Subcutaneous abdominal adipose tissue (tissue), 5 donors: ENCODE results near the gene ANKLE1.

Source experiments
- H3K27ac ChIP-seq: one replicate; pipeline ENCODE4 v1.7.0; 2013; ENCODE audit warnings: low read depth, mild to moderate bottlenecking, inconsistent platforms, low read length, moderate library complexity
- H3K27me3 ChIP-seq, 5 donors: one replicate each; pipeline ENCODE4 v1.7.0; 2013; ENCODE audit warnings: low read length in 5 of 5, inconsistent platforms in 1 of 5; ENCODE audit not compliant: control insufficient read depth in 5 of 5, insufficient read depth in 4 of 5
- H3K36me3 ChIP-seq, 5 donors: one replicate each; pipeline ENCODE4 v1.7.0; 2013; ENCODE audit warnings: low read length in 5 of 5; ENCODE audit not compliant: control insufficient read depth in 5 of 5, insufficient read depth in 5 of 5
- H3K4me1 ChIP-seq, 5 donors: one replicate each; pipeline ENCODE4 v1.7.0; 2013; ENCODE audit warnings: low read length in 5 of 5, mild to moderate bottlenecking in 3 of 5, moderate library complexity in 1 of 5; ENCODE audit not compliant: control insufficient read depth in 5 of 5, insufficient read depth in 5 of 5
- H3K4me3 ChIP-seq, 5 donors: one replicate each; pipeline ENCODE4 v1.7.0; 2013; ENCODE audit warnings: low read length in 5 of 5, low read depth in 1 of 5
- H3K9ac ChIP-seq, 5 donors: one replicate each; pipeline ENCODE4 v1.7.0; 2013; ENCODE audit warnings: low read length in 5 of 5, mild to moderate bottlenecking in 4 of 5, moderate library complexity in 3 of 5
- H3K9me3 ChIP-seq, 5 donors: one replicate each; pipeline ENCODE4 v1.7.0; 2013; ENCODE audit warnings: low read length in 5 of 5; ENCODE audit not compliant: control insufficient read depth in 5 of 5
- donor health status: healthy.
- donor health status: healthy.
- donor health status: healthy.
- donor health status: healthy.
- donor health status: healthy.

The ANKLE1 gene

GRCh38 chr19:17318966-17319365, 37.3 kb downstream of the ANKLE1 start:
- Histone ChIP-seq H3K9ac (no peak overlapping the region), H3K4me3 (no peak overlapping the region), H3K4me1 (peaks cover 0 to 18% (median 11%) of the 10 kb centered on the region in 5 donors), H3K27ac (no peak overlapping the region), H3K27me3 (no peaks in the 10 kb centered on the region), H3K36me3 (peaks cover 0 to 57% (median 46%) of the 10 kb centered on the region in 5 donors), H3K9me3 (no peaks in the 10 kb centered on the region)

- Histone ChIP-seq H3K36me3 (peaks cover 0 to 52% (median 39%) of the 10 kb centered on the region in 5 donors), H3K27ac (no peak overlapping the region), H3K9ac (no peak overlapping the region), H3K4me1 (peaks cover 0 to 18% (median 13%) of the 10 kb centered on the region in 5 donors), H3K4me3 (no peak overlapping the region), H3K9me3 (no peaks in the 10 kb centered on the region), H3K27me3 (no peaks in the 10 kb centered on the region)
These were observed 38.0 kb downstream of the ANKLE1 start for GRCh38 chr19:17319473-17320238.

- peaks cover 0 to 56% (median 37%) of the 10 kb centered on the region in 5 donors for H3K36me3 ChIP-seq
- no peak overlapping the region for H3K27ac ChIP-seq
- H3K9ac ChIP-seq: no peak overlapping the region
- H3K4me3 ChIP-seq: no peak overlapping the region
- H3K4me1 ChIP-seq: peaks cover 0 to 22% (median 16%) of the 10 kb centered on the region in 5 donors
- H3K9me3 ChIP-seq: no peaks in the 10 kb centered on the region
- no peaks in the 10 kb centered on the region for H3K27me3 ChIP-seq
These were observed 38.7 kb downstream of the ANKLE1 start for GRCh38 chr19:17320435-17320834.

GRCh38 chr19:17321655-17322489, 40.2 kb downstream of the ANKLE1 start:
- H3K36me3 ChIP-seq: peaks cover 0 to 52% (median 30%) of the 10 kb centered on the region in 5 donors
- H3K27ac ChIP-seq: no peak overlapping the region
- H3K4me3 ChIP-seq: no peak overlapping the region
- peak overlapping the region in 2 of 5 donors; percentile 44 to 47 for H3K9ac ChIP-seq
- no peaks in the 10 kb centered on the region for H3K9me3 ChIP-seq
- H3K4me1 ChIP-seq: peaks cover 0 to 36% (median 30%) of the 10 kb centered on the region in 5 donors
- H3K27me3 ChIP-seq: no peaks in the 10 kb centered on the region

- Histone ChIP-seq H3K27me3 (no peaks in the 10 kb centered on the region), H3K9me3 (no peaks in the 10 kb centered on the region), H3K36me3 (peaks cover 0 to 55% (median 34%) of the 10 kb centered on the region in 5 donors), H3K9ac (no peak overlapping the region), H3K27ac (no peak overlapping the region), H3K4me3 (peak overlapping the region in 1 of 5 donors; percentile 0), H3K4me1 (peaks cover 0 to 39% (median 33%) of the 10 kb centered on the region in 5 donors)
These were observed 41.2 kb downstream of the ANKLE1 start for GRCh38 chr19:17322854-17323253.

DNA sequence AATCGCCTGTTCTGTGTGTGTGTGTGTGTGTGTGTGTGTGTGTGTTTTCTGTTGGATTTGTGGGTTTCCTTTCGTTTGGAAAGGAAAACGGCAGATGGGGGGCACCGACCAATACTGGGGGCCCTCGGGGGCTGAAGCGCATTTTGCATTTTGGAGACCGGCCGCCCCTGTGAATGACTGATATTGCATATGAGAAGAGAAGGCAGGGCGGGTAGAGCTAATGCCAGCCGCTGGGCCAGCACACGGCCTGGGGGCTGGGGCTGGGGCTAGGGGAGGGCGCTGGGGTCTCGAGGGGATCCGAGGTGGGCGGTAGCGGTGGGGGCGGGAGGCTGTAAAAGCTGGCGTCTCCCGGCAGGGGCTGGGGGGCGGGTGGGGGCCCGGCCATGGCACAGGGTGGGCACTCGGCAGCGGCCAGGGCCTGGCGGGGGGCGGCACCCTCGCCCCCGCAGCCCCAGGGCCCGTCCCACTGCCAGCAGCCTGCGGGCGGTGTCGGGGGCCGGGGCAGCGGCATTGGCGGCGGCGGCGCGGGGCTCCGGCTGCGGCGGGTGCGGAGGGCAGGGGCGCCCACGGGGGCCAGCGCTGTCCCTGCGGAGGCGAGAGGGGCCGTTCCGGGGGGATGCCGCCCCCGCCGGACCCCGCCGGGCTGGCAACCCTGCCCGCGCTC, 41.7 kb downstream of the ANKLE1 start:
- Histone ChIP-seq H3K4me3 (peak overlapping the region in 1 of 5 donors; percentile 50), H3K9me3 (no peaks in the 10 kb centered on the region), H3K36me3 (peaks cover 0 to 54% (median 34%) of the 10 kb centered on the region in 5 donors), H3K27me3 (no peaks in the 10 kb centered on the region), H3K27ac (no peak overlapping the region), H3K4me1 (peaks cover 0 to 39% (median 34%) of the 10 kb centered on the region in 5 donors), H3K9ac (no peak overlapping the region)

DNA sequence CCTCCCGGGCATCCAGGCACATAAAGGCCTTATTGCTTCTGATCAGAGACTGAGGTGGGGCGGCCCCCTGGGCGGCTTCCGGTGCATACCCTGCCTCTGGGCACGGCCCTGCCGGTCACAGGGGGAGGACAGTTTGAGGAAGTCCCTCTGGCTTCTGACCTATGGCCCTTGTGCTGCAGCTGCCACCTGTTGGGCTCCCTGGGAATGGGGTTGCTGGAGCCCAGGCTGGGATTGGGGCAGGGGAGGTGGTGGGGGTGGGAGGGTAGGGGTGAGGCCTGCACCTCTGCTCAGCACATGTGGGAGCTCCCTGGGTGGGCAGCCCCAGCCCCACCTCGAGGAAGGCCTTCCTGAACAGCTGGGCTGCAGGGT, 42.2 kb downstream of the ANKLE1 start:
- Histone ChIP-seq H3K4me3 (peak overlapping the region in 1 of 5 donors; percentile 50), H3K27ac (no peak overlapping the region), H3K36me3 (peaks cover 0 to 50% (median 33%) of the 10 kb centered on the region in 5 donors), H3K9ac (no peak overlapping the region), H3K4me1 (peaks cover 0 to 39% (median 34%) of the 10 kb centered on the region in 5 donors), H3K27me3 (no peaks in the 10 kb centered on the region), H3K9me3 (no peaks in the 10 kb centered on the region)

- H3K27me3 ChIP-seq: no peaks in the 10 kb centered on the region
- no peak overlapping the region for H3K27ac ChIP-seq
- H3K4me3 ChIP-seq: no peak overlapping the region
- peaks cover 0 to 45% (median 34%) of the 10 kb centered on the region in 5 donors for H3K4me1 ChIP-seq
- H3K36me3 ChIP-seq: peaks cover 0 to 48% (median 30%) of the 10 kb centered on the region in 5 donors
- H3K9me3 ChIP-seq: no peaks in the 10 kb centered on the region
- no peak overlapping the region for H3K9ac ChIP-seq
These were observed 42.8 kb downstream of the ANKLE1 start for GRCh38 chr19:17324357-17325114.

GRCh38 chr19:17325133-17325532, 43.4 kb downstream of the ANKLE1 start:
- peaks cover 0 to 47% (median 24%) of the 10 kb centered on the region in 5 donors for H3K36me3 ChIP-seq
- H3K27me3 ChIP-seq: no peaks in the 10 kb centered on the region
- no peak overlapping the region for H3K9ac ChIP-seq
- H3K4me1 ChIP-seq: peaks cover 0 to 46% (median 34%) of the 10 kb centered on the region in 5 donors
- H3K4me3 ChIP-seq: no peak overlapping the region
- H3K27ac ChIP-seq: no peak overlapping the region
- no peaks in the 10 kb centered on the region for H3K9me3 ChIP-seq
